Gastroesophageal sphincter (tissue), 3 donors: ENCODE data around the gene DGKK.

Source experiments
- POLR2AphosphoS5 ChIP-seq: sonication (generic); formaldehyde crosslinking; IDR thresholded peaks from one replicate; pipeline ENCODE4 v1.6.1; 2017; ENCODE audit warnings: antibody characterized with exemption
- TF ChIP-seq, protein P1 (sequence below), 4 experiments: fragments of 200-600 bp in 2 of 4; fragments of 450-650 bp in 2 of 4; sonication (generic) in 1 of 4; IDR thresholded peaks; one replicate each; pipeline ENCODE4 v1.5.1; 2017 to 2019; ENCODE audit warnings: antibody characterized with exemption in 4 of 4, mild to moderate bottlenecking in 2 of 4, moderate library complexity in 2 of 4

DNA sequence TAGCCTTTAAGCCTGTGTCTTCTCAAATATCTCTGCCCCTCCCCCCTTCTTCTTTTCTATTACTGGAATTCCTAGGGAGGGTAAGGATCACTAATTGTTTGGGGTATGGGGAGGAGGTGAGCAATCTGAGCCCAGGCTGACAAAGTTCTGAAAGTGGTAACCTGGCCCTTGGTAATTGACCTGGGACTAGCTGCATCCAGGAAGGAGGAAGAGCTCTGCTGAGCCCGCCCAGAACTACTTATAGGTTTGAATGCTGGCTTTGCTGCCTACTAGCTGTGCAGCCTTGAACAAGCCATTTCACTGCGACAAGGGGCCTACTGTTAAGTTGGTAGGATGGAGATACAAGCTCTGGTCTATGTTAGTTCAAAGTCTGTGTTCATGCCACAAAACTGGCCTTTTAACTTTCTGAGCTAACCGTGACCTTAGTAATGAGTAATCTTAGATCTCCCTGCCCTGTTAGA is 37.8 kb downstream of the DGKK start:
- TF ChIP-seq, protein P1, sequence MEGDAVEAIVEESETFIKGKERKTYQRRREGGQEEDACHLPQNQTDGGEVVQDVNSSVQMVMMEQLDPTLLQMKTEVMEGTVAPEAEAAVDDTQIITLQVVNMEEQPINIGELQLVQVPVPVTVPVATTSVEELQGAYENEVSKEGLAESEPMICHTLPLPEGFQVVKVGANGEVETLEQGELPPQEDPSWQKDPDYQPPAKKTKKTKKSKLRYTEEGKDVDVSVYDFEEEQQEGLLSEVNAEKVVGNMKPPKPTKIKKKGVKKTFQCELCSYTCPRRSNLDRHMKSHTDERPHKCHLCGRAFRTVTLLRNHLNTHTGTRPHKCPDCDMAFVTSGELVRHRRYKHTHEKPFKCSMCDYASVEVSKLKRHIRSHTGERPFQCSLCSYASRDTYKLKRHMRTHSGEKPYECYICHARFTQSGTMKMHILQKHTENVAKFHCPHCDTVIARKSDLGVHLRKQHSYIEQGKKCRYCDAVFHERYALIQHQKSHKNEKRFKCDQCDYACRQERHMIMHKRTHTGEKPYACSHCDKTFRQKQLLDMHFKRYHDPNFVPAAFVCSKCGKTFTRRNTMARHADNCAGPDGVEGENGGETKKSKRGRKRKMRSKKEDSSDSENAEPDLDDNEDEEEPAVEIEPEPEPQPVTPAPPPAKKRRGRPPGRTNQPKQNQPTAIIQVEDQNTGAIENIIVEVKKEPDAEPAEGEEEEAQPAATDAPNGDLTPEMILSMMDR (IDR thresholded peaks at IDR 0.05): no peak
- TF ChIP-seq POLR2AphosphoS5: no peak
